ENCODE results near the gene BIN1.

- no peak for TF ChIP-seq POLR2AphosphoS5 (IDR thresholded peaks at IDR 0.05)
- TF ChIP-seq, protein P1, sequence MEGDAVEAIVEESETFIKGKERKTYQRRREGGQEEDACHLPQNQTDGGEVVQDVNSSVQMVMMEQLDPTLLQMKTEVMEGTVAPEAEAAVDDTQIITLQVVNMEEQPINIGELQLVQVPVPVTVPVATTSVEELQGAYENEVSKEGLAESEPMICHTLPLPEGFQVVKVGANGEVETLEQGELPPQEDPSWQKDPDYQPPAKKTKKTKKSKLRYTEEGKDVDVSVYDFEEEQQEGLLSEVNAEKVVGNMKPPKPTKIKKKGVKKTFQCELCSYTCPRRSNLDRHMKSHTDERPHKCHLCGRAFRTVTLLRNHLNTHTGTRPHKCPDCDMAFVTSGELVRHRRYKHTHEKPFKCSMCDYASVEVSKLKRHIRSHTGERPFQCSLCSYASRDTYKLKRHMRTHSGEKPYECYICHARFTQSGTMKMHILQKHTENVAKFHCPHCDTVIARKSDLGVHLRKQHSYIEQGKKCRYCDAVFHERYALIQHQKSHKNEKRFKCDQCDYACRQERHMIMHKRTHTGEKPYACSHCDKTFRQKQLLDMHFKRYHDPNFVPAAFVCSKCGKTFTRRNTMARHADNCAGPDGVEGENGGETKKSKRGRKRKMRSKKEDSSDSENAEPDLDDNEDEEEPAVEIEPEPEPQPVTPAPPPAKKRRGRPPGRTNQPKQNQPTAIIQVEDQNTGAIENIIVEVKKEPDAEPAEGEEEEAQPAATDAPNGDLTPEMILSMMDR (IDR thresholded peaks at IDR 0.05; ENCODE audit: poor library complexity, severe bottlenecking): no peak
- no peak for TF ChIP-seq EZH2 (IDR thresholded peaks at IDR 0.05; ENCODE audit: borderline replicate concordance, insufficient read depth, low read length, poor library complexity, severe bottlenecking)
- TF ChIP-seq TAF1 (IDR thresholded peaks at IDR 0.05; ENCODE audit: low read depth): no peak
- no peak for TF ChIP-seq RAD21 (conservative IDR thresholded peaks at IDR 0.05)
- no peak for TF ChIP-seq EP300 (conservative IDR thresholded peaks at IDR 0.05; ENCODE audit: poor library complexity, severe bottlenecking)
Observed at GRCh38 chr2:127091148-127091547, 15.8 kb downstream of the BIN1 start.
